ENCODE results near the gene TRIM14.

The TRIM14 gene

DNA sequence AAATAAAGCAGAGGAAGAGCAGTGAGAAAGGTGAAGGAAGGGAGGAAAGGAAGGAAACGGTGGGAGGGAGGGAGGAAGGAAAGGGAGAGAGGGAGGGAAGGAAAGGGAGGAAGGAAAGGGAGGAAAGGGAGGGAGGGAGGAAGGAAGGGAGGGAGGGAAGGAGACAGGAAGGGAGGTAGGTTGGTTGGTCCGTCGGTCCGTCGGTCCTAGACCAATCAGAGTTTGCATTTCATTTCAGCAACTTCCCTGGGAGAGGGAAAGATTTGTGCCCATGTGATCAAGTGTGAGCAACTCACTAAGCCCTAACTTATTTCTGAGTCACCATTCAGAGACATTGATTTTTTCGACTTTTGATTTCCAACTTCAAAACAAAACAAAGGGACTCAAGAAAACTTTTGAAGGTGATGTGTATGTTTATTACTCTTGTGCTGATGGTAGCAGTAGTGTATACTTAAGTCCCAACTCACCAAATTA lies 43.7 kb downstream of the TRIM14 start:
- DNase-seq (ENCODE audit: low read depth), result no peak
- TF ChIP-seq POLR2A (IDR thresholded peaks at IDR 0.05; ENCODE audit: extremely low read depth, insufficient read length) (no peak), MYC (IDR thresholded peaks at IDR 0.05; ENCODE audit: low read depth, low read length) (no peak)
- TF ChIP-seq, protein P1, sequence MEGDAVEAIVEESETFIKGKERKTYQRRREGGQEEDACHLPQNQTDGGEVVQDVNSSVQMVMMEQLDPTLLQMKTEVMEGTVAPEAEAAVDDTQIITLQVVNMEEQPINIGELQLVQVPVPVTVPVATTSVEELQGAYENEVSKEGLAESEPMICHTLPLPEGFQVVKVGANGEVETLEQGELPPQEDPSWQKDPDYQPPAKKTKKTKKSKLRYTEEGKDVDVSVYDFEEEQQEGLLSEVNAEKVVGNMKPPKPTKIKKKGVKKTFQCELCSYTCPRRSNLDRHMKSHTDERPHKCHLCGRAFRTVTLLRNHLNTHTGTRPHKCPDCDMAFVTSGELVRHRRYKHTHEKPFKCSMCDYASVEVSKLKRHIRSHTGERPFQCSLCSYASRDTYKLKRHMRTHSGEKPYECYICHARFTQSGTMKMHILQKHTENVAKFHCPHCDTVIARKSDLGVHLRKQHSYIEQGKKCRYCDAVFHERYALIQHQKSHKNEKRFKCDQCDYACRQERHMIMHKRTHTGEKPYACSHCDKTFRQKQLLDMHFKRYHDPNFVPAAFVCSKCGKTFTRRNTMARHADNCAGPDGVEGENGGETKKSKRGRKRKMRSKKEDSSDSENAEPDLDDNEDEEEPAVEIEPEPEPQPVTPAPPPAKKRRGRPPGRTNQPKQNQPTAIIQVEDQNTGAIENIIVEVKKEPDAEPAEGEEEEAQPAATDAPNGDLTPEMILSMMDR (IDR thresholded peaks at IDR 0.05; ENCODE audit: low read depth, low read length), result no peak
- TF ChIP-seq, protein P2, sequence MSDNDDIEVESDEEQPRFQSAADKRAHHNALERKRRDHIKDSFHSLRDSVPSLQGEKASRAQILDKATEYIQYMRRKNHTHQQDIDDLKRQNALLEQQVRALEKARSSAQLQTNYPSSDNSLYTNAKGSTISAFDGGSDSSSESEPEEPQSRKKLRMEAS (IDR thresholded peaks at IDR 0.05; ENCODE audit: low read depth, low read length), result no peak
- no peak overlapping the region for H3K4me3 ChIP-seq (ENCODE audit: low read depth, low read length)

DNA sequence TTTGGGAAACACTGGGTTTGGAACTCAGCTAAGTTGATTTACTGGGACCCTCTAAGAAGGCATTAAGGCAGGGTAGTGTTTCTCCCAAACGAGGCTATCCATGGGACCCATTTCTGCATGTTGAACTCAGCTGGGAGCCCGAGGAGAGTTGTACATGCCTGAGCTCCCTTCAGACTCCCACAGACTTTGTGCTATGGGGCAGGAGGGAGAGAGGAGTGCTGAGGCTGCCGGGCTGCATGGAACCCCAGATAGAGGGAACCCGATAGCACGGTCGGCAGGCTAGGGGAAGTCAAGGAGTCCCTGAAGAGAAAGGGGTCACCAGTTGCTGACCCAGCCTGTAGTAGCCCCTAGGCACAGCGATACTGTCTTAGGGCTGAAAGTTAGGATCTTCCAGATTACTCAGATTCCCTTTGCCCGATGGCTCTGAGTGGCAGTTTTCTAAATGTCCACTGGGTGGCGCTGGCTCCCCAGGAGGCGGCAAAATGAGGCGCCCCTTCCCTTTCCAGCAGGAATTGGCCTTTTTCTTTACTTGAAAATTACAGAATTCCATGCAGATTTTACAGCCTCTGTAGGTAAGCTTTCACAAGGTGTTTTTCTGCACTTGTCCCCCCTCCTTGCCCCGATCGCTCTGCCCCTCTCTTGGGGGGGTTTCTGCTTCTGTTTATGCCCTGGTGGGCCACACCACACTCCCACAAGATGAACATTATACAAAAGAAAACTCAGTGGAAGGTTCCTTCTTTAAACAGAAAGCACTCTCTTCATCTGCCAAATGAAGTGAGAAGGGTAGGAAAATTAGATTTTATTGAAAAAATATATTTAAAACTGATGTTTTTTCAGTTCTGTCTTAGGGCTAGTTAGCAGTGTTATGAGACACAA lies 44.7 kb downstream of the TRIM14 start:
- no peak overlapping the region for H3K4me3 ChIP-seq (ENCODE audit: low read depth, low read length)
- TF ChIP-seq, protein P2 (IDR thresholded peaks at IDR 0.05; ENCODE audit: low read depth, low read length), result 0 out of 2 replicates have a peak, but pooled peaks have one; percentile 28
- TF ChIP-seq MYC (IDR thresholded peaks at IDR 0.05; ENCODE audit: low read depth, low read length) (peak; percentile 11; the same call in 1 of the 2 replicates), POLR2A (IDR thresholded peaks at IDR 0.05; ENCODE audit: extremely low read depth, insufficient read length) (no peak)
- TF ChIP-seq, protein P1 (IDR thresholded peaks at IDR 0.05; ENCODE audit: low read depth, low read length), result peak; percentile 91
- peak; percentile 61 for DNase-seq (ENCODE audit: low read depth)

DNA sequence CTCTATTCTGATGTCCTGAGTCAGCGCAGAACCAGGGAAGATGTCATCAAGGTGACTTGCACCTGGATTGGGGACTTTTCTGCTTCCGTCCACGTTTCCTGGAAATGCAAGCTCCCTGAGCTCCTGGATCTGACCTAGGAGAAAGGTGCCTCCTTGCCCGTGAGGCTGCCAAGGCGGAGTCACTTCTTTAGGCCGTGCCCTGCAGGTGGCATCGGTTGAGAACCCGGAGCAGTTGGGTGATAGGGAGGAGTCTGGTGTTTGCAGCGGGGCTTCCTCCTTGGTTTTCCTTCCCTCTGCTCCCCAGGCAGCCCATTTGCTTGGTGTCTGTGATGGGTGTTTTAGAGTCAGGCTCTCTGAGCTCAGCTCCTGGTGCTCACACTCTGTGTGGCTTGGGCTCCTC lies 47.3 kb downstream of the TRIM14 start:
- no peak overlapping the region for H3K4me3 ChIP-seq (ENCODE audit: low read depth, low read length)
- no peak for TF ChIP-seq POLR2A (IDR thresholded peaks at IDR 0.05; ENCODE audit: extremely low read depth, insufficient read length)
- TF ChIP-seq, protein P2 (IDR thresholded peaks at IDR 0.05; ENCODE audit: low read depth, low read length), result no peak
- TF ChIP-seq MYC (IDR thresholded peaks at IDR 0.05; ENCODE audit: low read depth, low read length), result no peak
- TF ChIP-seq, protein P1 (IDR thresholded peaks at IDR 0.05; ENCODE audit: low read depth, low read length), result no peak
- DNase-seq (ENCODE audit: low read depth), result no peak

DNA sequence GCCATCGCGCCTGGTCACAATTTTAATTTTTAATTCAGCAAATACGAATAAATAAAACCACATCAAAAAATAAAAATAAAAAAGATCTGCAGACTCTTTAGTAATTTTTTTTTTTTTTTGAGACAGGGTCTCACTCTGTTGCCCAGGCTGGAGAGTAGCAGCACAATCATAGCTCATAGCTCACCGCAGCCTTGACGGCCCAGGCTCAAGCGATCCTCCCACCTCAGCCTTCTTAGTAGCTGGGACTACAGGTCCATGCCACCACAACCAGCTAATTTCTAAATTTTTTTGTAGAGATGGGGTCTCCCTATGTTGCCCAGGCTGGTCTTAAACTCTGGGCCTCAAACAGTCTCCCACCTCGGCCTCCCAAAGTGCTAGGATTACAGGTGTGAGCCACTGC lies 48.3 kb downstream of the TRIM14 start:
- DNase-seq (ENCODE audit: low read depth), result no peak
- TF ChIP-seq, protein P1 (IDR thresholded peaks at IDR 0.05; ENCODE audit: low read depth, low read length), result no peak
- TF ChIP-seq POLR2A (IDR thresholded peaks at IDR 0.05; ENCODE audit: extremely low read depth, insufficient read length), result no peak
- TF ChIP-seq, protein P2 (IDR thresholded peaks at IDR 0.05; ENCODE audit: low read depth, low read length), result no peak
- no peak for TF ChIP-seq MYC (IDR thresholded peaks at IDR 0.05; ENCODE audit: low read depth, low read length)
- no peak overlapping the region for H3K4me3 ChIP-seq (ENCODE audit: low read depth, low read length)

DNA sequence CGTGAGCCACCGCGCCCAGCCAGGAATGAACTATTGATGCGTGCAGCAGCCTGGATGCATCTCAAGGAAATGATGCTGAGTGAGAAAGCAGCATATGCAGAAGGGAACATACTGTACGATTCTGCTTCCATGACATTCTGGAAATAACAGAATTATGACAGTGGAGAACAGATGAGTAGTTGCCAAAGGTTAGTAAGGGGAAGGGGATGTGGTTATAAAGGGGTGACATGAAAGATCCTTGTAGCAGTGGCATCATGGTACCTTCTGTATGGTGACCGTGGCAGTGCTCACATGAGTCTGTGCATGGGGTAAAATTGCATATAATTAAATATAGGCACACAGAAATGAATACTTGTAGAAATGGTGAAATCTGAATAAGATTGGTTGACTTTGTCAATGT lies 49.5 kb downstream of the TRIM14 start:
- TF ChIP-seq, protein P1 (IDR thresholded peaks at IDR 0.05; ENCODE audit: low read depth, low read length), result no peak
- TF ChIP-seq, protein P2 (IDR thresholded peaks at IDR 0.05; ENCODE audit: low read depth, low read length), result no peak
- no peak for TF ChIP-seq MYC (IDR thresholded peaks at IDR 0.05; ENCODE audit: low read depth, low read length)
- no peak for TF ChIP-seq POLR2A (IDR thresholded peaks at IDR 0.05; ENCODE audit: extremely low read depth, insufficient read length)
- H3K4me3 ChIP-seq (ENCODE audit: low read depth, low read length), result no peak overlapping the region
- DNase-seq (ENCODE audit: low read depth), result no peak
